ES-I3 (cell line): ENCODE data around the gene CPSF3.
"Not testable (repeated sequence)": the region's sequence is repeated elsewhere in the genome, so short reads cannot be mapped to it uniquely, and the experiment has no call there.

Experiments used
- H3K36me3 ChIP-seq: 2 replicates; pipeline ENCODE4 v1.6.1; 2013; ENCODE audit warnings: mild to moderate bottlenecking, low read length, control low read depth, moderate library complexity; ENCODE audit not compliant: insufficient read depth
- H3K4me1 ChIP-seq: 2 replicates; pipeline ENCODE4 v1.6.1; 2013; ENCODE audit warnings: mild to moderate bottlenecking, control low read depth, low read length; ENCODE audit not compliant: insufficient read depth
- H3K9ac ChIP-seq: 2 replicates; pipeline ENCODE4 v1.6.1; 2013; ENCODE audit warnings: low read depth, mild to moderate bottlenecking, low read length, moderate library complexity
- H3K9me3 ChIP-seq: 2 replicates; pipeline ENCODE4 v1.6.1; 2013; ENCODE audit warnings: mild to moderate bottlenecking, low read length, moderate library complexity; ENCODE audit not compliant: control insufficient read depth, insufficient read depth

CPSF3 gene

DNA sequence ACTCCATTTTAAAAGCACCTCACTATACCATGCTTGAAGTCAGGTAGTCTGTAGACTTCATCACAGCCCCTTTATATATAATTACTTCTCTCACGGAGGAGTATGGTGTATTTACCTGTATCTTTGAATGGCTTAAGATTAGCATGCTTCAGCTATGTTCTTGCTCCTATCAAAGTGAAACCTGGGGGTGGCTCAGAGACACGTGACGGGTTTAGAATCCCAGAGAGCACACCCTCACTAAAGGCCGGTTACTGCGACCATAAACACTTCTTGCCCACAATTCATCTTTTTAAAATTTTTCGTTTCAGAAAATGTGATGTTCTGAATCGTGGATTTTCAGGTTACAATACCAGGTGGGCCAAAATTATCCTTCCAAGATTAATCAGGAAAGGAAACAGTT lies 54.5 kb downstream of the CPSF3 start:
- H3K9ac ChIP-seq = no peak overlapping the region
- no peaks in the 10 kb centered on the region; the same call in 1 of the 2 replicates for H3K9me3 ChIP-seq
- H3K36me3 ChIP-seq = no peaks in the 10 kb centered on the region
- H3K4me1 ChIP-seq = no peaks in the 10 kb centered on the region

DNA sequence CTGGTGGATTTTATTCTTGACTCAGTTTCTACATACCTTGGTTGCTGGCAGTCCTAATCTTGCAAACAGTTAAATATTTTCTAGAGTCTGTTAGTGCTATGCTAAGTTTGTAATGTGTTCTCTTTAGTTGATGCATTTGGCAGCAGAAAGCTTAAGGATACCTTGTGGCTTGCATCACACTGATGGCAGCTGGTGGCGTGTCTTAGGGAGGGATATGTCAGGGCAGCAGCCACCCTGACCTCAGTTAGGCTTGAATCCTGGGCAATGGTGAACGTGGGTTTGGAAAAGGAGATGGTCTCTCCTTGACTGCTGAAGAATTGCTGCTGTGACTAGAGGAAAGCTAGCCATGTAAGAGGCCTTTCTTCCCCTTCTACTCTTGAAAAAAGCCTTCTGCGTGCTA lies 55.1 kb downstream of the CPSF3 start:
- Histone ChIP-seq H3K9me3 (no peaks in the 10 kb centered on the region; the same call in 1 of the 2 replicates), H3K36me3 (no peaks in the 10 kb centered on the region), H3K4me1 (no peaks in the 10 kb centered on the region), H3K9ac (no peak overlapping the region)

DNA sequence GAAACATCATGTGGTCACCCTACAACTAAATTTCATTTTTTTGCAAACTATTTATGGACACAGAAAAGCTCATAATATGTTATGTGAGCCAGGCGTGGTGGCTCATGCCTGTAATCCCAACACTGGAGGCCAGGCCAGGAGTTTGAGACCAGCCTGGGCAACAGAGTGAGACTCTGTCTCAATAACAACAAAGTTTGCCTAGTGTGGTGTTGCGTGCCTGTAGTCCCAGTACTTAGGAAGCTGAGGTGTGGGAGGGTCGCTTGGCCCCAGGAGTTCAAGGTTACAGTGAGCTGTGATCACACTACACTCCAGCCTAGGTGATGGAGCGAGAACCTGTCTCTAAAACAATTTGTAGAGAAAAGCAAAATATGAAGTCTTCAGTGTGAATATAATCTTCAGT lies 56.7 kb downstream of the CPSF3 start:
- Histone ChIP-seq H3K36me3 (peaks cover 4% of the 10 kb centered on the region), H3K9ac (no peak overlapping the region), H3K9me3 (no peaks in the 10 kb centered on the region; the same call in 1 of the 2 replicates), H3K4me1 (no peaks in the 10 kb centered on the region)

DNA sequence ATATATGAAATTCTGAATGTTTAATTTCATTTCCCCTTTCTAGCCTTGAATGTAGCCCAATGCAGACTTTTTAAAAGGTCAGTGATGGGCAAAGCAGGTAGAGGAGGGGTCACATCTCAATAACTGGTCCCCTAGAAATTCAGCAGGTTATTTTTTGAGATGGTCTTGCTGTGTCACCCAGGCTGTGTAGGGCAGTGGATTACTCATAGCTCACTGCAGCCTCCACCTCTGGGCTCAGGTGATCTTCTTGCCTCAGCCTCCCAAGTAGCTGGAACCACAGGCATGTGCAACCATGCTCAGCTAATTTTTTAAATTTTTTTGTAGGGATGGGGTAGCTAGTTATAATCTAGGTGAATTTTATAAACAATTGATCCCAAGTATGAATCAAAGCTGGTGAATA lies 59.7 kb downstream of the CPSF3 start:
- H3K4me1 ChIP-seq = no peaks in the 10 kb centered on the region
- peaks cover 8% of the 10 kb centered on the region for H3K36me3 ChIP-seq
- no peak overlapping the region for H3K9ac ChIP-seq
- H3K9me3 ChIP-seq = no peaks in the 10 kb centered on the region

DNA sequence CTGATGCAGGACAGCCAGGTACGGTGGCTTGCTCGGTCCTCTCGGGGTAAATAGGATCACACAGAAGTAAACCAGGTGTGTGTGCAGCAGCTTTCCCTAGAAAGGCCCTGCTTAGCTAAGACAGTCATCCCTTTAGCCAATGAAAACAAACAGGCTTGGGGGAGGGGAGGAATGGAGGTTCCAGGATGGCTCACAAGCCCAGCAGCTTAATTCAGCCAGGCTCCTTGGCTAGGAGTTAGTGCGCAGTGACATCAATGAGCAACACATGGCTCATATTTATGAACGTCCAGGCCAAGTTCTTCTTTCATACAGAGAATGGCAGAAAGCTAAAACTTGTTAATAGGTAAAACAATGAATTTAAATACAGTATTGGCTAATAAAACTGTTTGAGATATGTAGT lies 61.1 kb downstream of the CPSF3 start:
- H3K36me3 ChIP-seq = peaks cover 8% of the 10 kb centered on the region
- H3K9ac ChIP-seq = no peak overlapping the region
- H3K4me1 ChIP-seq = no peaks in the 10 kb centered on the region

DNA sequence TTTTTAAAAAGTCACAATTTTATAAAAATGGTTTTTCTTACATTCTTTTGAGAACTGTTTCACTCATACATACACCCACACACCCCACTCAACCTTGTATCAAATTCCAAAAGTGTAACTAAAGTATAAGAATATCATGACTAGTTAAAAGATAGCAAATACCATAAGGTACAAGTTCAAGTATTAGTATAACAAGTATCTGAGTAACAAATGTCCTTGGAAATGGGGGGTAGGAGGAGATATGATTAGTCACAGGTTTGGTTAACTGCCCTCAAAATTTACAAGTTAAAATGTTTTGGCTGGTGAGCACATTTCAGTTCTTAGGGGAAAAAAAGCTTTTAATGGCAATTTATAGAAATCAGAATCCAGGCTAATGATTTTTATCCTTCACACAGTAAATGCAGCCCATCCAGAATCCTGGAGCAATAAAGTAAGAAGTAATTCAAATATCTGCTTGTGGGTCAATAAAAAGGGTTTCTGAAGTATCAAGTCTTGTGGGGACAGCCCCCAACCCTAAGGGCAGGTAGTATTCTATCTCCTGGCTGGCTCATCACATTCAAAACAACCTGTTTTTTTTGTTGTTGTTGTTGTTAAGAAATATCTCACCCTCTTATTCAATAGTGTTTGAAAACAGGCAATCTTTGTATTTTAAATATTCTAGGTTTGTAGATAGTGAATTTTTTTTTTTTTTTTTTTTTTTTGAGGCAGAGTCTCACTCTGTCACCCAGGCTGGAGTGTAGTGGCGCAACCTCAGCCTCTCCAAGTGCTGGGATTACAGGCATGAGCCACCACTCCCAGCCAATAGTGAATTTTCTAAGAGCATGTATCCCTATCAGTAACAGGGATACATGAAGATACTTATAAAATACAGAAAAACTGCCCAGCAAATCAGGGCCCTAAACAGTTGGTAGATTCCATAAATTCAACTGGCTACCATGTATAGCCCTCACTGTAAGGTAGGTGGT lies 65.4 kb downstream of the CPSF3 start:
- H3K36me3 ChIP-seq = peaks cover 25% of the 10 kb centered on the region

More for the DNA sequence above, 61.1 kb downstream of the CPSF3 start:
- H3K9me3 ChIP-seq = no peaks in the 10 kb centered on the region

DNA sequence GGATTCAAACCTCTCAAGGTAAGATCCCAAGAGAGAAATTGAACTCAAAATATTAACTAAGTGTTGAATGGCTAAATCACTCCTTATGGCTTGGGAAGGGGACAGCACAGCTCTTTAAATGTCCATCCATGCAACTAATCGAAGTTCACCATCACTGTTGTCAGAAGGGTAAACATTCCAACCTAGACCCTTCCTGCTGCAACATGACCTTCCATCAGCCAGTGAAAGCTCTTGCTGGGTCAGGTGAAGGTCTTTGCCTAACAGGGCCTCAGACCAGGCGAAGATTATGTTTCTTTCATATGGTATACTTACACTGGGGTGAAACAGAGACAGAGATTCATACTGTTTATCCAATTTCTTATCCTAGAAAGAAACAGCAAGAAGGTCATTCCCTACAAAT lies 67.3 kb downstream of the CPSF3 start:
- H3K9ac ChIP-seq = no peak overlapping the region
- H3K4me1 ChIP-seq = no peaks in the 10 kb centered on the region
- no peaks in the 10 kb centered on the region for H3K9me3 ChIP-seq
- peaks cover 26% of the 10 kb centered on the region for H3K36me3 ChIP-seq

More for the DNA sequence above, 65.4 kb downstream of the CPSF3 start:
- no peaks in the 10 kb centered on the region for H3K9me3 ChIP-seq
- H3K4me1 ChIP-seq = no peaks in the 10 kb centered on the region
- H3K9ac ChIP-seq = no peak overlapping the region

DNA sequence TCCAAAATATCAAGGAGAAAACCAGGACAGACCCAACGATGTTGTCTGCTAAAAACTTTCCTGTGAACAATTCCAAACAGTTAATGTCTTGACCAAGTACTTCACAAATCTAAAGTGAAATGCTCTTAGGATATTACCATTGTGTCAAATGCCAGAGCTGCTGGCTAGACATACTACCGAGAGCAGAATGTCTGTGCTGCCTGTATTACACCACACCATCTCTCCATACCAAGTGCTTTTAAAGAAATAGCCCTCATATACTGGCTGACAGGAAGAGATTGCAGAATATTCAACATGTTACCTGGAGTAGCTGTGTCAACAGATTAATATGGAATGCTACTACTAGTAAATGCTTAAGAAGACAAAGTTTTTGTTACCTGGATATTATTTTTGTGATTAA lies 69.5 kb downstream of the CPSF3 start:
- H3K36me3 ChIP-seq = peaks cover 23% of the 10 kb centered on the region; the same call in 1 of the 2 replicates
- no peaks in the 10 kb centered on the region for H3K9me3 ChIP-seq
- no peaks in the 10 kb centered on the region for H3K4me1 ChIP-seq
- H3K9ac ChIP-seq = no peak overlapping the region

DNA sequence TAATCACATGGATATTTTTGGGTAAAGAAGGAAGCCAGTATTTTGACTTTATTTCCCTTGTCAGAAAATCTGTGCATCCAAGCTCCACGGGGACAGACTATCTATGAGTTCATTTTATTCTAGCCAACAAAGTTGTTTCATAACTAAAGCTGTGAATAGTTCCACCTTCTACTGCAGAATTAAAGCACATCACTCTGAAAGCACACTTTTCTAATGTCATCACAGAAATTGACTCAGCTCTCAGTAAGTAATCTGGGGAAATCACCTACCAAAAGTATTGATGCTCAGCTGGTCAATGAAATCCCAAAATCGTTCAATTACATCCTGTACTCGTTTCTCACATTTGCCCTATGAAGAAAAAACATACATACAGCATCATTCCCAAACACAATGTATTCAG lies 70.0 kb downstream of the CPSF3 start:
- Histone ChIP-seq H3K9me3 (no peaks in the 10 kb centered on the region), H3K36me3 (peaks cover 23% of the 10 kb centered on the region; the same call in 1 of the 2 replicates), H3K4me1 (no peaks in the 10 kb centered on the region), H3K9ac (no peak overlapping the region)

DNA sequence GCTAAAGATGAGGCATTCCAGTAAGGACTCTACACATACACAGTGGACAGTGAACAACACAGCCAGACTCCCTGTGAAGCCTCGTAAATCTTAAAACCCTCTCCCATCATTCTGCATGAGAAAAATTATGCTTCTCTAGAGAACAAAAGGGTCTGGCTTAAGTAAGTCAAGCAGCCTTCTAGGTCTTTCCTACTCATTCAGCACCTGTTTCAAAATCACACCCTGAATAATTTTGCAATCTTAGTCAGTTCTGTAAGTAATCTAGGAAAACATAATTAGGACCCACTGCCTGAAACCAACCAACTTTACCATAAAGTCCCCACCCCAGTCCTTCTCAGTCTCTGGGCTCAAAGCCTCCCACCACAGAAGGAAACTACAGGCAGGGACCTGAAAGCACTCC lies 70.6 kb downstream of the CPSF3 start:
- Histone ChIP-seq H3K36me3 (peaks cover 23% of the 10 kb centered on the region; the same call in 1 of the 2 replicates), H3K9ac (no peak overlapping the region), H3K9me3 (no peaks in the 10 kb centered on the region), H3K4me1 (no peaks in the 10 kb centered on the region)

DNA sequence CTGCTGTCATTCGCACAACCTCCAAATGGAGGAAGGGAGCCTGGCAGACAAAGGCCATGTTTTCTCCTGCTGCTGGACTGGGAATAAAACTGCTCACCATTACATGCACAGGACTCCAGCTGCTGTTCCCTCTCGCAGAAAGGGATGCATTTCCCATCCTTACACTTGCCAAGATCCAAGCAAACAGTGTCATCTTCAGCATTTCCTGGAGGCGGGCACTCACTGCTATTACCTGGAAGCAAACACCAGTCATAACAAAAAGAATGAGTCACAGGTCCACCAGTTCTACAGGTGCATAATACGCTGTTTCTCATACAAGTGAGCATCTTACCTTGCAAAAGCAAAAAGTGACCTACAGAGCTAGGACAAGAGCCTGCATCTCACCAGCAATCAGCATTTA lies 73.6 kb downstream of the CPSF3 start:
- Histone ChIP-seq H3K9me3 (no peaks in the 10 kb centered on the region), H3K4me1 (no peaks in the 10 kb centered on the region), H3K9ac (no peak overlapping the region), H3K36me3 (peaks cover 18% of the 10 kb centered on the region; the same call in 1 of the 2 replicates)

DNA sequence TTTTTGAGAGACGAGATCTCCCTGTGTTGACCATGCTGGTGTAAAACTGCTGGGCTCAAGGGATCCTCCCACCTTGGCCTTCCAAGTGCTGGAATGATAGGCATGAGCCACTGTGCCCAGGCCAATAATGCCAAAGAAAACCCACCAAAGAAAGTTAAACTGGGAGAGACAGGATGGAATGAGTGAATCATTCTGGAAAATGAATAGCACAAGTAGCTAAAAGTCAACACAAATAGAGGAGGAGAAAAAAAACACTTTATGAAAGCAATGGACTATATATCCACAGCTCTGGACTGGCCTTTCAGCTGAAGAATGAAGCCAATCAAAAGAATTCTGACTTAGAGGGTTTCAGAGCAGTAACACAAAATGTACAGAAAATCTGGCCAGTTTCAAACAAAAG lies 74.8 kb downstream of the CPSF3 start:
- peaks cover 9% of the 10 kb centered on the region; the same call in 1 of the 2 replicates for H3K36me3 ChIP-seq
- H3K4me1 ChIP-seq = no peaks in the 10 kb centered on the region
- H3K9me3 ChIP-seq = no peaks in the 10 kb centered on the region
- H3K9ac ChIP-seq = no peak overlapping the region

DNA sequence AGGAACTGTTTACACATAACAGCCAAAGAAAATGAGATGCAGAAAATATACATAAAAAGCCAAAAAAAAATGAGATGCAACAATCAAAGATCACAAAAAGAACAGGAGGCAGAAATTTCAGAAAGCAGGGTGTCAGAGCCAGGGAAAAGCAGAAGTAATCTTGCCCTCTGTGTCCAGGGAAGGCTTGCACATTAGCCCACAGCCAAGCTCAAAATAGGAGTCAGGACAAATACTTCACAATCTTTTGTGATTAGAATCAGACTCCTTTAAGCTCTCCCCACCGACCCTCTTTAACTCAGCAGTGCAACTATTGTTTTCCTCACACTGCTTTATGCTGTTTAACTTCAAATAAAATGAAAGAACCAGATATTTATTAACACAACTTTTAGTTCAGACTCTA lies 85.5 kb downstream of the CPSF3 start:
- no peak overlapping the region for H3K9ac ChIP-seq
- no peaks in the 10 kb centered on the region for H3K36me3 ChIP-seq
- no peaks in the 10 kb centered on the region for H3K9me3 ChIP-seq
- no peaks in the 10 kb centered on the region for H3K4me1 ChIP-seq

DNA sequence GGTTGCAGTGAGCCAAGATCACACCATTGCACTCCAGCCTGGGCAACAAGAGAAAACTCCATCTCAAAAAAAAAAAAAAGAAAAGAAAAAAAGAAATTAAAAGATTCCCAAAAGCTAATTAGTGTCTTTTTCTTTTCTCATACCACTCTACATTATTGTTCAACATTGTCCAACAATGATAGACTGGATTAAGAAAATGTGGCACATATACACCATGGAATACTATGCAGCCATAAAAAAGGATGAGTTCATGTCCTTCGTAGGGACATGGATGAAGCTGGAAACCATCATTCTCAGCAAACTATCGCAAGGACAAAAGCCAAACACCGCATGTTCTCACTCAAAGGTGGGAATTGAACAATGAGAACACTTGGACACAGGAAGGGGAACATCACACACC lies 90.5 kb downstream of the CPSF3 start:
- not testable (repeated sequence) for H3K9ac ChIP-seq, H3K4me1 ChIP-seq, H3K36me3 ChIP-seq, H3K9me3 ChIP-seq

DNA sequence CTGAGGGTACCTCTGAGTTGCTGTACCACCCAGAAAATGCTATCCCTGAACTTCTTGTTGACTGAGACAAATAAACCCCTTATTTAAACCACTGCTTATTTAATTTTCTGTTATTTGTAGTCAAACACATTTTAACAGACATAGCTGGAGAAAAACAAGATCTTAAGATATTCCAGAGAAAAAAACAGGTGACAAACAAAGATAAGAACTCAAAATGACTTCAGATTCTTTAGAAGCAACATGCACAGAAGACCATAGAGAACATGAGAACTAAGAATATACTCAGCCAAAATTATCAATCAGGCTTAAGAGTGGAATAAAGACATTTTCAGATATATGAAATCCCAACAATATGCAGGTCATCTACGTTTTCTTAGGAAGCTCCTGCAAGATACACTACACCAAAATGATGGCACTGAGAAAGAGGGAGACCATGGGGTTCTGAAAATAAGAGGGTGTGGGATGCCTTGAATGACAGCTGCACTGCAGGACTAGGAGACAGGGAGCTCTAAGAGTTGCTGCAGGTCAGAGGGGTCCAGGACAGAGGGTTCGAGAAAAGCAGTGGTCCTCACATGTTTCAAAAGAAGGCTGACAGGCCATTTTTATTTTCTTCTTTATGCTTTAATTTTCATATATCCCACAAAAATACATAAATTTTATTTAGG lies 93.8 kb downstream of the CPSF3 start:
- Histone ChIP-seq H3K9me3 (no peaks in the 10 kb centered on the region), H3K9ac (no peak overlapping the region), H3K4me1 (no peaks in the 10 kb centered on the region), H3K36me3 (no peaks in the 10 kb centered on the region; the same call in 1 of the 2 replicates)
